Lower leg skin (tissue), 4 donors: ENCODE measurements around the gene USP34. TPM values are rescaled to one million over a fixed set of nuclear protein-coding genes. Genes with fewer than 3 reads are reported as not detected.

Experiments used
- DNase-seq, 2 donors: peaks; one replicate each; pipeline ENCODE4 v3.0.0-alpha.2; 2019; ENCODE audit warnings: low spot score in 2 of 2
- H3K4me3 ChIP-seq: fragments of 200-600 bp; sonication (generic); 2 replicates; pipeline ENCODE4 v1.5.1; 2017; ENCODE audit warnings: mild to moderate bottlenecking, low read depth; ENCODE audit not compliant: poor library complexity, severe bottlenecking
- POLR2A ChIP-seq, 2 donors: fragments of 450-650 bp; IDR thresholded peaks; one replicate each; pipeline ENCODE4 v1.6.1; 2016 to 2017; ENCODE audit warnings: antibody characterized with exemption in 2 of 2, mild to moderate bottlenecking in 1 of 2, moderate library complexity in 1 of 2
- WGBS, 2 donors: methylation state at CpG; one replicate each; pipeline ENCODE4 v1.1.5; 2018; 5-methylcytosine and 5-hydroxymethylcytosine counted together
- intact Hi-C: fragments of 100-400 bp; cut with DNase I; formaldehyde crosslinking; loops from one replicate; pipeline ENCODE4 v1.15.0; 2023; ENCODE audit warnings: low total_unique reads
- total RNA-seq, 4 donors: library from RNA; depleted of rRNA; stranded (reverse); fragments of >200 nt; gene quantifications; one replicate each; pipeline ENCODE4 v1.1.0, GENCODE V29; 2016
- TF ChIP-seq, protein P1 (sequence below), 3 donors: fragments of 450-650 bp; IDR thresholded peaks; one replicate each; pipeline ENCODE4 v1.5.1; 2016; ENCODE audit warnings: antibody characterized with exemption in 3 of 3, mild to moderate bottlenecking in 3 of 3, moderate library complexity in 2 of 3

The USP34 gene
- total RNA-seq, 4 donors from 2014 or later = 84.3 to 181 (median 98.1) TPM

DNA sequence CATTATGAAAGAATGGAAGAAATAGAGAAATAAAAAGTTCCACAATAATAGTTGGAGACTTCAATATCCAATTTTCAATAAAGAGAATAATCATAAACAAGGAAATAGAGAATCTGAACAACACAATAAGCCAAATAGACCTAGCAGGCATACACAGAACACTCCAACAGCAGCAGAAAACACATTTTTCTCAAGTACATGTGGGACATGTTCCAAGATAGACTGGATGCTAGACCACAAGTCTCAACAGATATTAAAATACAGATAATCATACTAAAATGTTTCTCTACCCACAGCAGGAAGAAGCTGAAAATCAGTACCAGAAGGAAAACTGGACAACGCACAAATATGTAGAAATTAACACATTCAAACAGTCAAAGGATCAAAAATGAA is 113.9 kb downstream of the USP34 start:
- intact Hi-C loops = no loop called here
- no peak for DNase-seq
- H3K4me3 ChIP-seq = no peak overlapping the region
- WGBS, 2 donors = 45 to 52% methylated on average over 1 of the region's 1 CpG
- no peak for TF ChIP-seq POLR2A (IDR thresholded peaks at IDR 0.05)
- TF ChIP-seq, protein P1, sequence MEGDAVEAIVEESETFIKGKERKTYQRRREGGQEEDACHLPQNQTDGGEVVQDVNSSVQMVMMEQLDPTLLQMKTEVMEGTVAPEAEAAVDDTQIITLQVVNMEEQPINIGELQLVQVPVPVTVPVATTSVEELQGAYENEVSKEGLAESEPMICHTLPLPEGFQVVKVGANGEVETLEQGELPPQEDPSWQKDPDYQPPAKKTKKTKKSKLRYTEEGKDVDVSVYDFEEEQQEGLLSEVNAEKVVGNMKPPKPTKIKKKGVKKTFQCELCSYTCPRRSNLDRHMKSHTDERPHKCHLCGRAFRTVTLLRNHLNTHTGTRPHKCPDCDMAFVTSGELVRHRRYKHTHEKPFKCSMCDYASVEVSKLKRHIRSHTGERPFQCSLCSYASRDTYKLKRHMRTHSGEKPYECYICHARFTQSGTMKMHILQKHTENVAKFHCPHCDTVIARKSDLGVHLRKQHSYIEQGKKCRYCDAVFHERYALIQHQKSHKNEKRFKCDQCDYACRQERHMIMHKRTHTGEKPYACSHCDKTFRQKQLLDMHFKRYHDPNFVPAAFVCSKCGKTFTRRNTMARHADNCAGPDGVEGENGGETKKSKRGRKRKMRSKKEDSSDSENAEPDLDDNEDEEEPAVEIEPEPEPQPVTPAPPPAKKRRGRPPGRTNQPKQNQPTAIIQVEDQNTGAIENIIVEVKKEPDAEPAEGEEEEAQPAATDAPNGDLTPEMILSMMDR (IDR thresholded peaks at IDR 0.05) = no peak

DNA sequence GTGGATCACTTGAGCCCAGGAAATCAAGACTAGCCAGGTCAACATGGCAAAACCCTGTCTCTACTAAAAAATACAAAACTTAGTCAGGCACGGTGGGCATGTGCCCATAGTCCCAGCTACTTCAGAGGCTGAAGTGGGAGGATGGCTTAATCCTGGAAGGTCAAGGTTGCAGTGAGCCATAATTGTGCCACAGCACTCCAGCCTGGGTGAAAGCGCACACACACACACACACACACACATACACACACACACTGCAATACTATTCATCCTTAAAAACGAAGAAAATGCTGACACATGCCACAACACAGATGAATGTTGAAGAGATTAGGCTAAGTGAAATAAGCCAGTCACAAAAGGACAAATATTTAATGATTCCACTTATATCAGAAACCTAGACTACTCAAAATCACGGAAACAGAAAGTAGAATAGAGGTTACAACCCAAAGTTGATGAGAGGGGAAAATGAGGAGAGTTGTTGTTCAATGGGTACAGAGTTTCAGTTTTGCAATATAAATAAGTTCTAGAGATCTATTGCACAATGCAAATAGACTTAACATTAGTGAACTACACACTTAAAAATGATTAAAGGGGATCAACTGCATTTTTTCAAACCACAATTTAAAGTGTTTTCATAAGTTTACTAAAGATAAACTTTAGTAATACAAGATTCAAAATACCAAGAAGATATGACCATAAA is 114.5 kb downstream of the USP34 start:
- no peak overlapping the region for H3K4me3 ChIP-seq
- TF ChIP-seq, protein P1 (IDR thresholded peaks at IDR 0.05) = no peak
- no peak for TF ChIP-seq POLR2A (IDR thresholded peaks at IDR 0.05)
- intact Hi-C loops = no loop called here
- WGBS, 2 donors = 71 to 76% methylated on average over 4 of the region's 4 CpGs
- no peak for DNase-seq

DNA sequence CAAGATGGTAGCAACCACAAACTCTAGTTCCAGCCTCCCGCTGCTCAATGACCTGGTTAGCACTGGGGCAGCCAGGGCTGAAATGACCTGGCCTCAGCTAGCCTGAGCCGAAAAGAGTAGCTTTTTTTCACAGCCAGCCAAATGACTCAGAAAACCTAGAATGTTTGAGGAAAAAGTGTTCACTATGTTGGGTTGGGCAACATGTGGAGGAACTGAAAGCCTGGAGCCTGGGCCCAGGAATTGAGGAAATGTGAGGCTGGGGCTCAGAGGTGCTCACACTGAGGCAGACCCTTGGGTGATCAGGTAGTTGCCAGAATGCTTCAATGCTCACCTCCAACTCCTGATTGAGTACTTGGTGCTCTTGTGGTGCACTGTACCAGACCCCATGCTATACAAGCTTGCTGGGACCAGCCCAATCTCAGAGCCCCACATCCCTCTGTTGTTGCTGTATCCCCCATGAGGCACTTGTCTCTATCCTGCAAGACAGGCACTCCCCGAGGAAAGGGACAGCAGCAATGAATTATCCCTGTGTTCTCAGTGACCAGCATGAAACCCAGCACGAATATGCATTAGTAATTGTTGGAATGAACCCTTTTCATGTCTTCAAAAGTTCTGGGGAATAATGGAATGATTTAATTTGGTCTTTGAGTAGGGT is 116.2 kb downstream of the USP34 start:
- no peak overlapping the region for H3K4me3 ChIP-seq
- TF ChIP-seq, protein P1 (IDR thresholded peaks at IDR 0.05) = no peak
- TF ChIP-seq POLR2A (IDR thresholded peaks at IDR 0.05) = no peak
- 88 to 94% methylated on average over 4 of the region's 4 CpGs for WGBS, 2 donors
- DNase-seq = peak in 1 of 2 donors; percentile 63
- intact Hi-C loops = no loop called here

DNA sequence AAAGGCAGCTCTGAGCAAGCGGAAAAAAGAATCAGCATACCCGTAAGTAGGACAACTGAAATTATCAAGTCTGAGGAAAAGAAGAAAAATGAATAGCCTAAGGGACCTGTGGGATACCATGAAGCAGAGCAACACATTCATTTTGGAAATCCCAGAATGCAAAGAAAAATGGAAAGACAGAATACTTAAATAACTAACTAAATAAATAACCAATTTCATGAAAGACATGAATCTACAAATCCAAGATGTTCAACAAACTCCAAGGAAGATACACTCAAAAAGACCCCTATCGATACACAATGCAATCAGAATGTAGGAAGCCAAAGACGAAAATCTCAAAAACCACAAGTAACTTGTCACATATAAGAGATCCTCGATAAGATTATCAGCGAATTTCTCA is 117.0 kb downstream of the USP34 start:
- intact Hi-C loops = no loop called here
- TF ChIP-seq, protein P1 (IDR thresholded peaks at IDR 0.05) = no peak
- no peak overlapping the region for H3K4me3 ChIP-seq
- WGBS, 2 donors = 94 to 96% methylated on average over 6 of the region's 6 CpGs
- DNase-seq = no peak

DNA sequence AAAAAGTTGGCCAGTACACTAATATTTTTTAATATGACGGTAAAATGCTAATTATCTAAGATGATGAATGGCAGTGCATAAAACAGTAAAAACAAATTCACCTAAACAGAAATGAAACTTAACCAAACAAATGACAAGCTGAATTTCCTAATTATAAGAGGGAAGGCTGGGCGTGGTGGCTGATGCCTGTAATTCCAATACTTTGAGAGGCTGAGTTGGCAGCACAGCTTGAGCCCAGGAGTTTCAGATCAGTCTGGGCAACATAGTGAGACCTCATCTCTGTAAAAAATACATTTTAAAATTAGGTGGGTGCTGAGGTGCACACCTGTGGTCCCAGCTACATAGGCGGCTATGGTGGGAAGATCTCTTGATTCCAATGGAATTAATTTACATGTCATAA is 120.1 kb downstream of the USP34 start:
- TF ChIP-seq, protein P1 (IDR thresholded peaks at IDR 0.05) = no peak
- no peak overlapping the region for H3K4me3 ChIP-seq
- 94 to 98% methylated on average over 3 of the region's 3 CpGs for WGBS, 2 donors
- no peak for DNase-seq
- intact Hi-C loops = no loop called here
